ENCODE data around the gene NELFB.

NELFB gene

GRCh38 chr9:137272241-137273094, 17.3 kb downstream of the NELFB start:
- no peak for DNase-seq

- DNase-seq, result no peak
Measured at GRCh38 chr9:137273095-137273490, 18.0 kb downstream of the NELFB start.

- DNase-seq, result peak; percentile 75
Measured at GRCh38 chr9:137273611-137274320, 18.6 kb downstream of the NELFB start.

GRCh38 chr9:137275203-137275587, 20.1 kb downstream of the NELFB start:
- DNase-seq, result no peak

- DNase-seq, result no peak
Measured at GRCh38 chr9:137275588-137276472, 20.7 kb downstream of the NELFB start.

GRCh38 chr9:137276473-137277328, 21.6 kb downstream of the NELFB start:
- peak; percentile 70 for DNase-seq

GRCh38 chr9:137277329-137278041, 22.4 kb downstream of the NELFB start, which contains the start of gene TOR4A:
TSS of gene TOR4A (plus strand) at chr9:137277726. CDS start at chr9:137278690, 964 bp downstream.
- DNase-seq, result peak; percentile 47

GRCh38 chr9:137278061-137278701, 23.1 kb downstream of the NELFB start:
- no peak for DNase-seq

GRCh38 chr9:137278721-137279711, 23.9 kb downstream of the NELFB start:
- DNase-seq, result no peak

- DNase-seq, result no peak
Measured at GRCh38 chr9:137279741-137280473, 24.8 kb downstream of the NELFB start.

- no peak for DNase-seq
Measured at GRCh38 chr9:137280474-137281344, 25.6 kb downstream of the NELFB start.

- no peak for DNase-seq
Measured at GRCh38 chr9:137281345-137282116, 26.4 kb downstream of the NELFB start.

GRCh38 chr9:137286975-137287383, 31.9 kb downstream of the NELFB start:
- DNase-seq, result peak; percentile 39

GRCh38 chr9:137293094-137293481, 38.0 kb downstream of the NELFB start:
- DNase-seq, result peak; percentile 50

GRCh38 chr9:137293482-137294090, 38.5 kb downstream of the NELFB start:
- DNase-seq, result no peak

- DNase-seq, result peak; percentile 78
Measured at GRCh38 chr9:137294091-137294680, 39.1 kb downstream of the NELFB start.

Data from NCI-H2171 treated with DMSO at 0.1 percent for 48 hours (cell line).